Hematopoietic multipotent progenitor cell (in vitro differentiated cells): ENCODE results near the gene LPP. TPM values are rescaled to one million over a fixed set of nuclear protein-coding genes. Genes with fewer than 3 reads are reported as not detected.

Experiments used
- DNase-seq, 3 donors: peaks; one replicate each; pipeline ENCODE4 v3.0.0-alpha.2; 2011 to 2015; ENCODE audit warnings: low read depth in 2 of 3, low spot score in 2 of 3
- total RNA-seq: library from RNA; depleted of rRNA; stranded (reverse); fragments of >200 nt; gene quantifications from one replicate; pipeline ENCODE4 v1.2.3, GENCODE V29; 2012

LPP gene
- total RNA-seq, 1 donor, result 11.6 TPM

DNA sequence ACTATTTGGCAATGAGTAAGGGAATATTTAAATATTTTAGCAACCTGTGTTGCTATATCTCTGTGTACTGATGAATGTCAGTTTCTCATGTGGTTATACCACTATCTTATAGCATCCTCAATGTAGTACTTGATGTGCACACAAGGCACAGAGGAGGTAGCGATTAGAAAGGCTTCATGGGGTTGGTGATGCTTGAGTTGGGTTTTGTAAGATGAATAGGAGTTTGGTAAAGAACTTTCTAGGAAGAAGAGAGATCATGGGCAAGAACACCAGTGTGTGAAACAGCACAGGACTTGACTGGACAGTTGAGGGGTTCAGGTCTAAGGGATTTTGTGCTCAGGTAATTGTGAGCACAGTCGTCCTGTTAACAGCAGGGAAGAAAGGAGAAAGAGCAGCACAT is 38.1 kb downstream of the LPP start:
- DNase-seq, result no peak

DNA sequence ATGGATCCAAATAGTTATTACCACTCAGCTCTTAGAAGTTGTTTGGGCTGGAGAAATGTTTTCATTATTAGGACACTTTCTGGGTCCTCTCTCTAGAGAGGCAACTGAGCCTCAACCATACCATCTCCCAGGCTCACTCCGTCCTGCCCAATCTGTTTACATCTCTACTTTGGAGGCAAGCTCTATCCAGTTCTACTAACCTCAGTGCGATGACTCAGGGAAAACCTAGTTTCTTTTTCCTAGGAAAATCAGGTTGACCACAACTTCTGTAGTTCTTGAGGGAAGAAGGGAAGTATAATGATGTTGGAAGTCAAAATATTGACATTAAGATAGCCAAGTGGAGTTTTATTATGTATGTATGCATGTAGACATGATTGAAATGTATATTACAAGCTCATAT is 40.4 kb downstream of the LPP start:
- no peak for DNase-seq

DNA sequence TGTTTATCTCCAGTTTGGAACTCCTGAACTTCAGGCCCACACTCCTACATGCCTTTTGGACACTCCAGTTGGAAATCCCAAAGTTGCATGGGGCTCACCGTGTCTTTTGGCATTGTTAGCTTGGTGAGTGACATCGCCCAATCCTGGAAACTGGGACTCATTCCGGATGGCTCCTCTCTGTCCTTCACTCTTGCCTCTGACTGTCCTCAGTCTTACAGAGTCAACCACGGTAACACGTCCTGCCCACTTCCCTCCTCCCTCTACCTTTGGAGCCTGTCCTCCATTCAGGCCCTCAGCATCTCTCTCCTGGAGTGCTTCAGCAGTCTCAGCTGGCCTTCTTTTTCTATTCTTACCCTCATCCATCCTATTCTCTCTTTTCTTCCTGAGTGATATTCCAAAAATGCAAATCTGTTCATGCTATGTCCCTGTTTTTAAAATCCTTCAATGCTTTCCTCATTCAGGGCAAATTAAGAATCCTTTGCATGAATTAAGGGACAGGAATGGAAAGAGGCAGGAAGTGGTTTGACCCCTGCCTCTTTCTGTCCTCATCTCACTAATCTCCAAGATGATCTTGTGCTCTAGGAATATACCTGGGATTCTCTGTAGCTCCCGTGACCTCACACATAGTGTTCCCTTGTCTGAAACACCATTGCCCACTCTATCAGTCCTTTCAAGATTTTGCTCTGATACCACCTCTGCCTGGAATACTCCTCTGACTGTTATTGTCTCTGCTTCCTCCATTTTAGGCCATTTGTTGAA is 42.5 kb downstream of the LPP start:
- no peak for DNase-seq

DNA sequence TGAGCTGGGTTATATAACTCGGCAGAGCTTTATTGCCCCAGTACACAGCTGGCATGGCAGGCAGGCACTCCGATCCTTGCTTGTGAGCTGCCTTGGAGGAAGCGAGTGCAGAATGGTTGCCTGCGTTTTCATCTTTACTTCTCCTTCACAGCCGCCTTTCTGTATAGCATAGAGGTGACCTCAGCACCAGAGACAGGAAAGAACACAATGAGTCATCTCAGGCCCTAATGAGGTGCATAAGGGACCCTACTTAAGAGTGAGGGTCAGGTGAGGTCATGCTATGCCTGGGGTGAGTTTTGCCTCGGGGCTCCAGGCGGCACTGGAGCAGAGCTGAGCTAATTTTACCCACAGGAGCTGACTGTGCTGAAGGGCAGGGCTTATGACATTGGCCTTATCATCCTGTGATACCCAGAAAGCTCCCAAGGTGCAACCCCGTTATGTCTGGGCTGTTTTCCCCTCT is 43.5 kb downstream of the LPP start:
- DNase-seq, result no peak

DNA sequence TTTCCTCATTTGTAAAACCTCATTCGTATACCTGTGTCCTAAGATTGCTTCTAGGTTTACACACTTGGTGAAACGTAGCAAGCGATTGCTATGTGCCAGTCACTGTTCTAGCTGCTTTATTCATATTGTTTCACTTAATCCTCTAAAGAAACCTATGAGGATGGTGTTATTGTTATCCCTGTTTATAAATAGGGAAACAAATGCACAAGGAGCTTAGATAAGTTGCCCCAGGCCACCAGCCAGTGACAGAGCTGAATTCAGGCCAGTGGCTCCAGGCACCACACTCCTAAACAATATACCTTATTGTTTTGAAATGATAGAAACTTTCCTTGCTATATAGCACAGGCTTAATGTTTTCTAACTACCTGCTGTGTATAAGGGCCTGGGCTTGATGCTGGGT is 44.0 kb downstream of the LPP start:
- no peak for DNase-seq

DNA sequence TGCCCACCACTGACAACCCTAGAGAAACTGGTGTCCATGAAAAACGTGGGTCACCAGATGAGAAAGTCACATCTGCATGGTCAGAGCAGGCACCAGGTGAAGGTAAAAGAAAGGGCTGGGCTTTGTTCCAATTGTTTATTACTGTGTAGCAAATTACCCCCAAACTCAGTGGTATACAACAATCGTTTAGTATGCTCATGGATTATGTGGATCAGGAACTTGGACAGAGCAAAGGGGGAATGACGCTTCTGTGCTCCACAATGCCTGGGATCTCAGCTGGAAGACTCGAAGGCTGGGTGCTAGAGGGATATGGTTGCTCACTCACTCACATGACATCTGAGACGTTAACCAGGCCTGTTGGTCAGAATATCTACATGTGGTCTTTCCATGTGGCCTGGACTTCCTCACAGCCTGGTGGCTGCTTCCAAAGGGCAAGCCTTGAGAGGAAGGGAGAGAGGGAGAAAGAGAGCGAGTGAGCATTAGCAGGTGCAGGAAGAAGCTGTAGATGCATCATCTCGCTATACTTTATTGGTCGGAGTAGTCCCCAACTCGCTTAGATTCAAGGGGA is 44.9 kb downstream of the LPP start:
- DNase-seq, result no peak

DNA sequence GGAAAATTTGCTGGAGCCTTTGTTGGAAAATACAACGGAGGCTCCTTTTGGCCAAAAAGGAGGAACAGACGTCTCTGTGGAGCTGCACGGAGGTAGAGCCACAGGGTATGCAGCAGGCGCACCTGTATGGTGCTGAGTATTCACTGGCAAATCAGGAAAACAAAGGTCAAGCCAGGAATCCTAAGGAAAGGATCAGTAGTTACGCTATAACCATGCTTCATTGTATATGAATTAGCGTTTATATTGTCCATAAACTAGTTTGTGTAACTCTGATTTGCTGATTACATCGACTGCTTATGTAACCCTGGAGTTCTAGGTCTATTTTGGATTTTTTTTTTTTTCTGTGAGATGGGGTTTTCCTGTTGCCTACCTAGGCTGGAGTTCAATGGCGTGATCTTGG is 45.4 kb downstream of the LPP start:
- no peak for DNase-seq

DNA sequence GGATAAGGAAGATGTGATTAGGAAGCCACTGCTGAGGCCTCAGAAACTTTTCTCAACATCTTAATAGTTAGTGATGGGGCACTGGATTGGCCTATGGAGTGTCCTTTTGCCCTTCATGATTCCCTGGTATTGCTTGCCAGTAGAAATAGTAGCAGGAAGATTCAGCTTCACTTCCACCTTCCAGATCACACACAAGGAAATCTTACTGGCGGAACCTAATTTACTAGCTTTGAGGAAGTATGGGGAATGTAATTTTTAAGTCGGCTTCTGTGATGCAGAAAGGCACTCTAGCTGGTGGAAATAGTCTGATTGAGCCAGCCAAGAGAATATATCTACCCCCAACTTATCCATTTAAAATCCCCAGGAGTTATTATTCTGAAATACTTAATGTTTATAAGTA is 46.5 kb downstream of the LPP start:
- no peak for DNase-seq

DNA sequence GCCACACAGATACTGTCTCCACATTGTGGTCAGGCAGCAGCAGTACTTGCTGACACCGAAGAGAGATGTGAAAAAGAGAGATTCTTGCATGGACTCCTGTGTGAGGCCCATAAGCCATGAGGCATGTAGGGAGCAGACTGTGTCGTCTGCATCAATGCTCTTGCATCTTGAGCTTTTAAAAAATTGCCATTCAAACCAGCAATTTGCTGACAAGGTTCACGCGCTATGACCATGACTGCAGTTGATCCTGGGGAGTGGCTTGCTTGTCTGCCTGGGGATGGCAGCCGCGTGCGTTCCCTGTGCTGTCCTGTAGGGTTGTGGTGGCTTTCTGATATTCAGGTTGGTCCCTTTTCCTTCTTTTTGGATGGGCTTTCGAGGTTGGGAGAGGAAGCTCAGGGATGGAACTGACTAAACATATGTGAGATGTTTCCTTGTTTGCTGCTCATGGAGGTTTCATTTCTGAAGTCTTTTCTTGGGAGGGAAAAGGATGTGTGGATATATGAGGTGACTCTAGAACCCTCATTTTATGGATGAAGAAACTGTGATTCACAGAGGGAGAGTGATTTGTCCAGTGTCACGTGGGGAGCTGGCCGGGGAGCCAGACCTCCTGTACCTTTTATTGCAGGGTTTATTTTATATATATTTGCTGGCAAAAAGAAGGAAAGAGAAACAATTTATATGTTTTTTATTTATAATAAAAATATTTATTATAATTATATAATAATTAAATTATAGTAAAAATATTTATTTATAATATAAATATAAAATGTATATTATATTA is 48.6 kb downstream of the LPP start:
- DNase-seq, result no peak

DNA sequence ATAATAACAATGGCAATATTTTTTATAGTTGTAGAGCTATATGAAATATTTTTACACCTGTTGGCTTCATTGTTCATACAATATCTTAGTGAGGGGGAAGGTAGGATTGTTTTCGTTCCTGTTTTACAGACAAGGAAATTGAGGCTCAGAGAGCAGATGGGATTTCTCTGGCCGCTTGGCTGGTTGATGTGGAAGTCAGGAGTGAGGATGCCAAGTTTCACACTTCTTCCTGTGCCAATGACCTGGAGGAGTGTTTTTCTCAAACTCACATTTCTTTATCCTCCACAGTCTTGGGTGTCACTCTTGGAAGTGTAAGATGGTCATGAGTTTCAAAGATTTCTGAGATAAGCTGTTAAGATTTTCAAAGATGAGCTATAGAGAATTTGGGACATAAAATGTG is 50.6 kb downstream of the LPP start:
- DNase-seq, result no peak

DNA sequence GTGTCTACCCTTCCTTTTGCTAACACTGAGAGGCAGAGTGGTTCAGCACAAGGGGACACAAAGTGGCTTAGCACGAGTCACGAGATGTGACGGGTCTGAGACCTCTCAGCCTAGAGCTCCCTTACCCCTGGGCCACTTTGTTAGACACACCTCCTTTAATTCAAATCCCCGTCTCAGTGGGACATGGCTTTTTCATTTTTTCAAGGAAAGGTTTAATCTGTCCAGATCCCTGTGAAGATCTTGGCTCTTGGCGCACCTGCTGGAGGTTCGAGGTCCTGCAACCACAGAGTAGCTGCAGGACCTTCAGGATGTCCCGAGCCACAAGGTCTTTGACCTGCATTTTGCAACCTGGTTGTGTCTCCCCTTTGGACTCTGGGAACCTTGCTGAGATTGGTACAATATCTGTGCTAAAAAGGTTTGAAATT is 52.0 kb downstream of the LPP start:
- DNase-seq, result no peak

DNA sequence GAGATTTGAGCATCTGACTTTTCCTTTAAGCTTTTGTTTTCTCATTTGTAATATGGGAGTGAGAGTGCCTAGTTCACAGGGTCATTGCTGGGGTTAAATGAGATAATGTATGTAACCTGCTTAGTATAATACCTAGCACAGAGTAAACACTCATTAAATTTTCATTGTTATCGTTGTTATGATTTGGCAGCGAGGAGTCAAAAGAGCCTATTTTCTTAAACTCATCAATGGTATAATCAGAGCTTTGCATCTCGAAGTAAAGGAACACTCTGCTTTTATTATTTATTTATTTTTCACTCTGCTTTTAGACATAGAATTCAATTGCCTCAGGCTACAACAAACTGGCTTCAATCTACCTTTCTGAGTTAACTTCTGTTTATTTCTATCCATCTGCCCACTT is 52.8 kb downstream of the LPP start:
- DNase-seq, result no peak

DNA sequence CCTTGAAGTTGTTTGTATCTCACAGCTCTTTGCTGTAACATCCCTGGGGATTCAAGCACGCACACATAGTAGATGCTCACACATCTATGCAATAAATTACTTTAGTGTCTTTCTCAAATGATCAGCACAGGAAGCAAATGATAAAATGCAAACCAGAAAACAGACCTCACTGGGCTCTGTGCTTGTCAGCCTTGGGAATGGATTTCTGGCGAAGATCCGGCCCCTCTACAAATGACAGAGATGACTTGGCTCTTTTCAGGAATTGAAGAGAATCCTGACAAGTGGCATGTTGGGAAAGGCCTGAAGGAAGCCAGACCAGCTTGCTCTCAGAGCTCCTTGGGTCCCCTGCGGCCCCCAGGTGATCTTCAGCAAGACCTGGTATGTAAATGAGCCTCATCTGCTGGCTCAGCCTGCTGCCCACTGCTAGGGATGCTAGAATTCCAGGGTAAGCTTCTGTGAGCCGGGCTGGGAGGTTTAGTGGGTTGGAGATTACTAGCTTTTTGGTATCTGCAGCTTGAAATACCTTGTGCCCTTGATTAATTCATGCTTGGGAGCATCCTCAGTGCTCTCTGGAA is 54.1 kb downstream of the LPP start:
- no peak for DNase-seq

DNA sequence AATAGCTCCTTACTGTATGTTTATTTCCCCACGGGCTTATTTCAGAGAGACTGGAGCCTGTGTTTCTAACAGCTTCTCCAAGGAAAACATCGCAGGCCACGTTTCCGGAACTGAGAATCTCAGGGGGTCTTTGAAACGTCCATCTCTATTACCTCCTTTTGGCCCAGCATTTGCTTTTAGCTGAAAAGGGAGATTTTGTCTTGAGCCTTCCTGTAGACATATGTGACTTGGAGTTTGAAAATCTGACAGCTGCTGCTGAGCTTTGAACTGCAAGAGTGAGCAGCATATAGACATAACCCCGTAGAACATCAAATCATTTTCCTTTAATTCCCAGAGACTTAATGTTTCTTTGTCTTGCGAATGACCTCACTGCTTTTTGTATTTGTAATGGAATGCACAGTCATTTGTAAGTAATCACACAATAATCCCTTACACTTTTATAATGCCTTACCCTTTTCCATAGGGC is 54.6 kb downstream of the LPP start:
- DNase-seq, result no peak

DNA sequence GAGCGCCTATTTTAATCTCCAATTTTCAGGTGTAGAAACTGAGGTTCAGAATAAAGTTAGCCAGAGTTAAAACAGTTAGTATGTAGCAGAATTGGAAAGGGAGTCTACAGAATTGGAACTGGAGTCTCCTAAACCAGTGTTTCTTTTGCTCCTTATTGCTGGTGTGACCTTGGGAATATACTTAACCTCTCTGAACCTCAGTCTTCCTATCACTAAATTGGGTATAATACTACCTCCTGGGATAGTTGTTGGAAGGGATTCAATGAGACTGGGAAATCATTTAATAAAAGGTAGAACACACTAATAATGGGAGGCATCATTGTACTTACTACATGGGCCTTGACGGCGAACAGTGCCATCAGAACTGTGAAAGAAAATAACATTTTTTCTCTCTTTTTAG is 55.1 kb downstream of the LPP start:
- DNase-seq, result no peak

DNA sequence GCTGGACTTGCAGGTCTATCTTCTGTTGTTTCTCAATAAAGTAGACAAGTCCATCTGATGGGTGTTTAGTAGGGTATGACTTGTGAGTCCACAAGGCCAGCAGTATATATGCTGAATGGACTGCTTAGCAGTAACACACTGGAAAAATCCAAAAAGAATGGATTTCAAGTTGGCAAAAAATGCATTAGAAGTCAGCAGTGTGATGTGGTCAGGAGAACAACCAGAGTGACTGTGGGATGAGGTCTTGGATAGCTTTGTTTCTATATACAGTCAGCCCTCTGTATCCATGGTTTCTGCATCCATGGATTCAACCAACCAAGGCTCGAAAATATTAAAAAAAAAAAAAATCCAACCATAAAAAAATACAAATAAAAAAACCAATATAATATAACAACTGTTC is 55.8 kb downstream of the LPP start:
- no peak for DNase-seq

DNA sequence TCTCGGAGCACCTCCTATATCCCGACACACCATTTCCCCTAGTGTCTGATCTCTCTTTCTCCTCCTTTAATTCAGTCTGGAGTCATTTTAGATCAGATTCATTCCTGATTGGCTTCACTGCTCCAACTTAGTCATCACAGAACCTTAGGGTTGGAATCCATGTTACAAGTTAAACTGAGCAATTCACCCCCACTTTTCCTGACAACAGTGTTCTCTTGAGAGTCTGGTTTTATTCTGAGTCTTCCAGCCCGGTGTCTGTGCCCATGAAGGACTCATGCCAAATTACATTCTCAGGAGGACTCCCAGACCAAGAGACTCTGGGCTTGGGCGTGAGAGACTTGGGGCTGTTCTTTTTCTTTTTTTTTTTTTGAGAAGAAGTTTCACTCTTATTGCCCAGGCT is 57.5 kb downstream of the LPP start:
- DNase-seq, result no peak

DNA sequence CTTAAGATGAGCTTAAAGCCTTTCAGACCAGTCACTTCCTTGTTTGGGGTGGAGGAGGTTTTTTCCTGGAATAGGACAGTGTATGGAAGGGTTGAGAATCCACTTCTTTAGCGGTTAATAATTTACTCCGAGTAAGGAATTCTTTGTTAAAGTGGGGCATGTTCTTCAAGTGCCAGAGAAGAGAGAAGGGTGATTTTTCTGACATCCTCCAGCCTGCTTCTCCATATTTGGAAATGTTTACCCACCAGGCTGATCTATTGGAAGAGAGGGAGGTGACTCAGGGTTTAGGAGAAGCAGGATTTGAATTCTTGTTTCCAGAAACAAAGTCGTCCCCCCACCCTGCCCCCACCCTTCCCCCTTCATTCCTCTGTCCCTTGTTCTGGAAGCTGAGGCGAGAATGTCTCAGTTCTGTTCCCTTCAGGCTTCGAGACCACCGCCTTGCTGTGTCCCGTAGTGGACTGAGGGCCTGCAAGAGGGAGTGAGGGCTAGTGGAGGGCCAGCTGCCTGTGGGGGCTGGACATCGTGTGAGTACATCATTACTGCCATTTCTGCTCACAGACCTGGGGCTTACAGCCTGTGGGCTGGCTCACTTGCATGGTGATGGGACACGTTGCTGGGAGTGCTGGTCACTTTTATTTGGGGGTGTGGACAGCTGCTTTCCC is 58.5 kb downstream of the LPP start:
- DNase-seq, result no peak

DNA sequence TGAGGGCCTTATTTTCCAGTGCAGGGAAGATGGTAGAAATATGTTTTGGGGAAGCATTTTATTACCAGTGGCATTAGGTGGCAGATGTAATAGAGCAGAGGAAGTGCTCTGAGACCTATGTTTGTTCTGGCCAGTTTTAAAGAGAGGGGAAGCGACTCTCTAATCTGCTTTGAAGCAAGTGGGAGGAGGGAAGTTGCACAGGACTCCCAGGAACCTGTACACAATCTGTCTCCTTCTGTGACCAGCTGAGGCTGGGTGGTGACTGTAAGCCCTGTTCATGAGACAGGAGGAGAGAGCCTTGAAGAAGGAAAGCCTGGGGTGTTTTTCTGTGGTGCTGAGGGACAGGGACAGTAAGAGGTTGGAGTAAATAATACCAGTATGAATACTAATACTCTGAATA is 60.5 kb downstream of the LPP start:
- DNase-seq, result peak in 2 of 3 donors; percentile 2 to 17

DNA sequence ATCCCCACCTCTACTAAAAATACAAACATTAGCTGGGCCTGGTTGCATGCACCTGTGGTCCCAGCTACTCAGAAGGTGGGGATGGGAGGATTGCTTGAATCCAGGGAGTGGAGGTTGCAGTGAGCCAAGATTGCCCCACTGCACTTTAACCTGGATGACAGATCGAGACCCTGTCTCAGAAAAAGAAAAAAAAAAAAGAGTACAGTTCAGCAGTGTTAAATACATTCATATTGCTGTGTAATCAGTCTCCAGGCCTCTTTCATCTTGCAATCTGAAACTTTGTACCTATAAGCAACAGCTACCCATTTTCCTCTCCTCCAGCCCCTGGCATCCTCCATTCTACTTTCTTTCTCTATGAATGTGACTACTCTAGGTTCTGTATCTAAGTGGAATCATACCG is 61.2 kb downstream of the LPP start:
- DNase-seq, result no peak

DNA sequence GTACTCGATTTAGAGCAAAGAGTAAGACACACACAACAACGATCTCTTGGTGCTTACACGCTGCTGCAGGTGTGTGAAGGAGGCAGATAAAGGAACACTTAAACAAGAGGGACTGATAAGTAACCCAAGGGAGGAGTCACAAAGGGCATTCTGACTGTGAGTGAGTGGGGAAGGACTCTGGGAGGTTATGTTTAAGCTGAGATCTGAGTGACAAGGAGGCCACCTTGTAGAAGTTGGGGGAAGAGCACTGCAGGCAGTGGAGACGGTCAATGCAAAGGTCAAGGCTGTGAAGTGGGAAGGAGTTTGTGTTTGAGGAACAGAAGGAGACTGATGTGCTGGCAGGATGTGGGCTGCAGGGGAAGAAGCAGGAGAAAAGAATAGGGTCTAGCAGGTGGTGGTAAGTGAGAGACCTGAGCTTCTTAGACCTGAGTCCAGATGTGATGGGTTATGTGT is 63.1 kb downstream of the LPP start:
- DNase-seq, result no peak
